Pancreas (tissue), 10 donors: ENCODE results near the gene VAMP3. TPM values are rescaled to one million over a fixed set of nuclear protein-coding genes. Genes with fewer than 3 reads are reported as not detected.

Source experiments
- ATAC-seq, 4 donors: fragments of 200-7000 bp; cut with Tn5 transposase; one replicate each; pipeline versions ENCODE4 v1.8.0 to v1.9.1; 2020; ENCODE audit warnings: mild to moderate bottlenecking in 4 of 4, moderate library complexity in 4 of 4
- DNase-seq, 6 donors: peaks; one replicate each; pipeline ENCODE4 v3.0.0-alpha.2; 2020
- FAIRE-seq: peaks from 2 replicates; lab custom pipeline; 2012; peaks lifted over from hg19 to GRCh38; lab: Jason Lieb, UNC
- H3K27ac ChIP-seq, 4 donors: fragments of 200-600 bp; sonication (generic); 1 replicate in 3 of 4; 2 replicates in 1 of 4; pipeline versions ENCODE4 v1.5.0 to v1.8.0; 2020
- H3K27me3 ChIP-seq, 4 donors: fragments of 200-600 bp; one replicate each; pipeline ENCODE4 v1.8.0; 2021
- H3K36me3 ChIP-seq, 3 donors: fragments of 200-600 bp; sonication (generic) in 1 of 3; one replicate each; pipeline versions ENCODE4 v1.5.0 to v1.8.0; 2020 to 2021
- H3K4me1 ChIP-seq, 3 donors: fragments of 200-600 bp; one replicate each; pipeline ENCODE4 v1.8.0; 2021
- H3K4me3 ChIP-seq, 4 donors: fragments of 200-600 bp; sonication (generic) in 2 of 4; one replicate each; pipeline versions ENCODE4 v1.5.0 to v1.8.0; 2020 to 2021
- H3K9me3 ChIP-seq, 4 donors: fragments of 200-600 bp; one replicate each; pipeline ENCODE4 v1.8.0; 2021
- CTCF ChIP-seq, 4 donors: fragments of 200-600 bp; sonication (generic) in 3 of 4; IDR thresholded peaks; one replicate each; pipeline versions ENCODE4 v1.5.0 to v1.8.0; 2021; ENCODE audit warnings: antibody characterized with exemption in 4 of 4
- WGBS, 2 donors: extraction: QIAGEN DNeasy Blood & Tissue Kit; methylation state at CpG; one replicate each; pipeline ENCODE4 v1.1.7; 2013; 5-methylcytosine and 5-hydroxymethylcytosine counted together
- intact Hi-C, 3 donors: fragments of 100-400 bp; cut with DNase I; formaldehyde crosslinking; loops; one replicate each; pipeline versions ENCODE4 v1.11.1 to v1.14.2; 2022
- polyA plus RNA-seq, 2 donors: library from polyadenylated mRNA; stranded (reverse); fragments of 200-250 nt; gene quantifications; one replicate each; pipeline ENCODE4 v1.2.3, GENCODE V29; 2013
- total RNA-seq, 6 donors: library from RNA; stranded (reverse); fragmentation: NEBNext Ultra II Directional in 4 of 6; extraction: Animal tissue kit (Norgen Biotek cat#: 25700) in 4 of 6; gene quantifications; one replicate each; pipeline versions ENCODE4 v1.2.1 to v1.2.4, GENCODE V29; 2021 to 2023
- donor health status: healthy with polysubstance abuse.
- donor health status: DM: no; HTN: no; CAD: no; lungs with moderate emphysema.
- donor health status: DM: no; HTN: no; CAD: no.
- donor health status: control.
- donor health status: control.
- donor health status: Bipolar disorder and iron deficiency.
- donor health status: DM: yes; HTN: yes; CAD: no.
- donor health status: DM: no; HTN: no; CAD: no.
- donor health status: DM: no; HTN: no; CAD: no.
- donor health status: DM: yes; HTN: yes; CAD: no.

The VAMP3 gene
- total and polyA plus RNA-seq, 8 donors, result 11.7 to 39.1 (median 22.0) TPM

- Histone ChIP-seq H3K4me3 (no peak overlapping the region), H3K36me3 (peaks cover 0 to 9% (median 7%) of the 10 kb centered on the region in 3 donors), H3K27ac (no peak overlapping the region), H3K27me3 (no peaks in the 10 kb centered on the region), H3K9me3 (no peaks in the 10 kb centered on the region), H3K4me1 (peaks cover 0 to 5% (median 0%) of the 10 kb centered on the region in 3 donors)
- no peak for DNase-seq
- no peak for FAIRE-seq
- ATAC-seq, result no peak
- no peak for TF ChIP-seq CTCF (IDR thresholded peaks at IDR 0.05)
- intact Hi-C loops, result no loop called here
- WGBS, 2 donors, result 86 to 96% methylated on average over 9 of the region's 9 CpGs
These were observed 9.9 kb downstream of the VAMP3 start for GRCh38 chr1:7780976-7781375.

GRCh38 chr1:7781501-7781900 is 10.4 kb downstream of the VAMP3 start:
- FAIRE-seq, result no peak
- Histone ChIP-seq H3K4me3 (no peak overlapping the region), H3K27ac (no peak overlapping the region), H3K4me1 (peaks cover 0 to 5% (median 3%) of the 10 kb centered on the region in 3 donors), H3K9me3 (no peaks in the 10 kb centered on the region), H3K27me3 (no peaks in the 10 kb centered on the region), H3K36me3 (peaks cover 0 to 9% (median 7%) of the 10 kb centered on the region in 3 donors)
- 75 to 82% methylated on average over 7 of the region's 7 CpGs for WGBS, 2 donors
- intact Hi-C loops, result no loop called here
- no peak for ATAC-seq
- TF ChIP-seq CTCF (IDR thresholded peaks at IDR 0.05), result no peak
- DNase-seq, result no peak

GRCh38 chr1:7781923-7782495 is 10.9 kb downstream of the VAMP3 start:
- Histone ChIP-seq H3K36me3 (peaks cover 0 to 9% (median 7%) of the 10 kb centered on the region in 3 donors), H3K4me3 (no peak overlapping the region), H3K4me1 (peaks cover 1 to 9% (median 6%) of the 10 kb centered on the region in 3 donors), H3K9me3 (no peaks in the 10 kb centered on the region), H3K27ac (no peak overlapping the region), H3K27me3 (no peaks in the 10 kb centered on the region)
- intact Hi-C loops, result no loop called here
- WGBS, 2 donors, result 89 to 91% methylated on average over 16 of the region's 16 CpGs
- TF ChIP-seq CTCF (IDR thresholded peaks at IDR 0.05), result no peak
- DNase-seq (no peak), ATAC-seq (no peak), FAIRE-seq (no peak)

- peak overlapping the region; percentile 31 to 63 (median 50) for H3K4me3 ChIP-seq
- peak overlapping the region; percentile 49 to 78 (median 76) for H3K27ac ChIP-seq
- intact Hi-C loops, result no loop called here
- peaks cover 0 to 7% (median 0%) of the 10 kb centered on the region in 3 donors for H3K36me3 ChIP-seq
- TF ChIP-seq CTCF (IDR thresholded peaks at IDR 0.05), result no peak
- 1% methylated on average over 26 to 34 of the region's 34 CpGs for WGBS, 2 donors
- peaks cover 10 to 17% (median 13%) of the 10 kb centered on the region in 3 donors for H3K4me1 ChIP-seq
- FAIRE-seq (no peak), DNase-seq (peak; percentile 50 to 90 (median 73)), ATAC-seq (peak; percentile 25 to 70 (median 56))
- no peaks in the 10 kb centered on the region for H3K9me3 ChIP-seq
- no peaks in the 10 kb centered on the region for H3K27me3 ChIP-seq
These were observed 12.1 kb downstream of the VAMP3 start for GRCh38 chr1:7783178-7783711.
